Spleen (tissue), 7 donors: Measurements from ENCODE around the gene AKR1C8.

Experiments used
- POLR2A ChIP-seq, 3 donors: fragments of 450-650 bp; IDR thresholded peaks; one replicate each; pipeline ENCODE4 v1.5.1; 2017; ENCODE audit warnings: antibody characterized with exemption in 3 of 3, mild to moderate bottlenecking in 1 of 3
- TF ChIP-seq, protein P1 (sequence below), 11 experiments: fragments of 200-600 bp in 7 of 11; fragments of 450-650 bp in 4 of 11; sonication (generic) in 4 of 11; IDR thresholded peaks in 8 of 11; conservative IDR thresholded peaks in 3 of 11; 1 replicate in 7 of 11; 2 replicates in 4 of 11; pipeline versions ENCODE4 v1.4.0 to v1.8.0; 2016 to 2021; ENCODE audit warnings: antibody characterized with exemption in 11 of 11, inconsistent platforms in 4 of 11, mild to moderate bottlenecking in 1 of 11
- donor health status: DM: no; HTN: no; CAD: no; lungs with moderate emphysema.
- donor health status: DM: no; HTN: no; CAD: no.
- donor health status: DM: no; HTN: no; CAD: no.

DNA sequence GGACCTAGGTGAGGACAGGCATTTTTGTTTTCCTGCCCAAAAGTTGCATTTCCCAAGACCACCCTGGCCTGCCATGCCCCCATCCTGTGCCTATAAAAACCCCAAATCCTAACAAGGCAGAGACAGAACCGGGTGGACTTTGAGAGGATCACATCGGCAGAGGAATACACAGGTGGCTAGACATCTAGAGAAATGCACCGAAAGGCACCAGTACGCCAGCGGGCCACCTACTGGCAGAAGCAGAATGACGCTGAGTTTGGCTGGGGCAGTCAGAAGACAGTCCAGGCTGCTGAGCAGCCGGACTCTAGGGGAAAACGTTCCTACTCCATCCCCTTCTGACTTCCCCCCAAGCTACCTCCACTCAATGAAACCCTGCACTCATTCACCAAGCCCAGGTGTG lies 14.4 kb upstream of the AKR1C8 start:
- TF ChIP-seq, protein P1, sequence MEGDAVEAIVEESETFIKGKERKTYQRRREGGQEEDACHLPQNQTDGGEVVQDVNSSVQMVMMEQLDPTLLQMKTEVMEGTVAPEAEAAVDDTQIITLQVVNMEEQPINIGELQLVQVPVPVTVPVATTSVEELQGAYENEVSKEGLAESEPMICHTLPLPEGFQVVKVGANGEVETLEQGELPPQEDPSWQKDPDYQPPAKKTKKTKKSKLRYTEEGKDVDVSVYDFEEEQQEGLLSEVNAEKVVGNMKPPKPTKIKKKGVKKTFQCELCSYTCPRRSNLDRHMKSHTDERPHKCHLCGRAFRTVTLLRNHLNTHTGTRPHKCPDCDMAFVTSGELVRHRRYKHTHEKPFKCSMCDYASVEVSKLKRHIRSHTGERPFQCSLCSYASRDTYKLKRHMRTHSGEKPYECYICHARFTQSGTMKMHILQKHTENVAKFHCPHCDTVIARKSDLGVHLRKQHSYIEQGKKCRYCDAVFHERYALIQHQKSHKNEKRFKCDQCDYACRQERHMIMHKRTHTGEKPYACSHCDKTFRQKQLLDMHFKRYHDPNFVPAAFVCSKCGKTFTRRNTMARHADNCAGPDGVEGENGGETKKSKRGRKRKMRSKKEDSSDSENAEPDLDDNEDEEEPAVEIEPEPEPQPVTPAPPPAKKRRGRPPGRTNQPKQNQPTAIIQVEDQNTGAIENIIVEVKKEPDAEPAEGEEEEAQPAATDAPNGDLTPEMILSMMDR (IDR thresholded peaks at IDR 0.05 in 8 of 11, conservative IDR thresholded peaks at IDR 0.05 in 3 of 11): no peak
- TF ChIP-seq POLR2A (IDR thresholded peaks at IDR 0.05): no peak
